ENCODE results near the gene EML3.

Gene EML3

GRCh38 chr11:62554387-62555167 lies 58.0 kb downstream of the EML3 start:
- Mint-ChIP-seq H3K9me3 (no peaks in the 10 kb centered on the region), H3K4me1 (ENCODE audit: low read depth in 2 of 2) (peaks cover 78 to 84% of the 10 kb centered on the region in 2 donors), H3K4me3 (peak overlapping the region; percentile 83 to 85), H3K27ac (peak overlapping the region; percentile 93 to 100), H3K36me3 (ENCODE audit: insufficient read depth) (peaks cover 87% of the 10 kb centered on the region), H3K27me3 (no peaks in the 10 kb centered on the region)
- ATAC-seq (replicated peaks) = no peak
- DNase-seq = no peak

GRCh38 chr11:62553839-62554361 lies 58.7 kb downstream of the EML3 start:
- Mint-ChIP-seq H3K4me1 (ENCODE audit: low read depth in 2 of 2) (peaks cover 73 to 80% of the 10 kb centered on the region in 2 donors), H3K4me3 (peak overlapping the region; percentile 83 to 85), H3K9me3 (no peaks in the 10 kb centered on the region), H3K27me3 (no peaks in the 10 kb centered on the region), H3K27ac (peak overlapping the region; percentile 93 to 100), H3K36me3 (ENCODE audit: insufficient read depth) (peaks cover 81% of the 10 kb centered on the region)
- DNase-seq (no peak), ATAC-seq (replicated peaks) (no peak)

DNA sequence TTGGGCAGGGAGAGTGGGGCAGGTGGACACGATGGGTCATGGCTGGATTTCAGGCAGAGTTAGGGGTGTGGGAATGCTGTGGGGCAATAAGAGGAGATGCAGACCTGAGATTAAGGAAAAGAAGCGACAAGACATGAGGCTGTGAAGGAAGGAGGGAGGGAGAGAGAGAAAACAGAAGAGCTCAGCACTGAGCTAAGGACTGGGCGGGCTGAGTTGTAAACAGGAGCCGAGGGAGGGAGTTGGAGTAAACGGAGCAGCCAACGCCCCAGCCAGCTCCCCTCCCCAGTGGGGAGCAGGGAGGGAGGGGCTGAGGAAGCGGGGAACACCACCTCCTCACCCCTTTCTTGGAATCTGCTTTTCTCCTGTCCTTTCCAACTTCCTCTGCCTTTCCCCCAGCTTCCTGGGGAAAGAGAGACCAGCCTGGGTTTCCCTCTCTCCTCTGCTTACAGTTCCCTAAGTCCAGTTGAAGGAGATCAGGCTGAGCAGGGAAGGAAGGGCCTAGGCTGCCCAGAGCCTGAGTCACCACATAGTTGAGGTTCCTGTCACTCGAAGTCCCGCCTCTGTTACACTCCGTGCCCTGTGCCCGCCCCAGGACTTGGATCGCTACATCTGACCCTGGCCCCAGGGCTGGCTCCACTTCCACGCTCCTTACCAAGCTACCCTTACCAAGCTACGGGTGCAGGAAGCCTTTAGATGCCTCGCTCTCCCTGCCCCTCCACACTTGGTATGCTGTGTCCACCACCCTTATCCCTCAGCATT lies 59.3 kb downstream of the EML3 start:
- no peaks in the 10 kb centered on the region for H3K9me3 Mint-ChIP-seq

DNA sequence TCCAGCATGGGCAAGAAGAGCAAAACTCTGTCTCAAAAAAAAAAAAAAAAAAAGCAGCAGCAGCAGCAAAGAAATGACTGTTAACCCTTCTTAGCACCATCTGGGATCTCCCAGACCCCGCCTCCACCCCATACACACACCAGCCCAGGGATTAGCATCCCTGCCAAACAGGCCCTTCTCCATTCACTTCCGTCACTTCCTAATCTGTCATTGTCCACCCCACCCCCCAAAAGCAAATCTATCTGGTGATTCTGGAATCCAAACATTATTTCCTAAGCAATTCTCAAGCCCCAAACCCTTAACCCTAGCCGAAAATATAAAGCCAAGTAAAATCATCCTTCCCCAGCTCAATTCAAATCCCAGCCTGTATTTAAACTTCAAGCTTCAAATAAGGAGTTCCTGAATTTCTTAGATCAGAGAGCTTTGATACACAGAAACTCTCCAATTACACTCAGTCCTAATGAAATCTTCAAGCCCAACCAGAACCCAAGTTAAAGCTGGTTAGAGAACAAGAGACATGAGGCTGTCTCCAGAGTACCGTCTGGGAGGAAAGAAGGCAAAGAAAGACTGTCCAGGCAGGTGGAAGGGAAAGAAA lies 60.0 kb downstream of the EML3 start:
- peaks cover 70% of the 10 kb centered on the region for H3K36me3 Mint-ChIP-seq (ENCODE audit: insufficient read depth)
- H3K4me3 Mint-ChIP-seq = peak overlapping the region; percentile 83 to 85
- DNase-seq = no peak
- H3K4me1 Mint-ChIP-seq (ENCODE audit: low read depth in 2 of 2) = peaks cover 72 to 78% of the 10 kb centered on the region in 2 donors
- ATAC-seq (replicated peaks) = no peak
- no peaks in the 10 kb centered on the region for H3K9me3 Mint-ChIP-seq
- no peaks in the 10 kb centered on the region for H3K27me3 Mint-ChIP-seq
- peak overlapping the region; percentile 93 to 100 for H3K27ac Mint-ChIP-seq

More for the DNA sequence above, 59.3 kb downstream of the EML3 start:
- ATAC-seq (replicated peaks) = peak; percentile 3
- Mint-ChIP-seq H3K36me3 (ENCODE audit: insufficient read depth) (peaks cover 75% of the 10 kb centered on the region), H3K27me3 (no peaks in the 10 kb centered on the region), H3K4me3 (peak overlapping the region; percentile 83 to 85), H3K4me1 (ENCODE audit: low read depth in 2 of 2) (peaks cover 72 to 77% of the 10 kb centered on the region in 2 donors), H3K27ac (peak overlapping the region; percentile 93 to 100)
- peak; percentile 51 to 65 (median 53) for DNase-seq
